K562 (cell line): ENCODE results near the gene ANO3. TPM values are rescaled to one million over a fixed set of nuclear protein-coding genes. Genes with fewer than 3 reads are reported as not detected.

ENCODE experiments used
- ATAC-seq: fragments of 200-7000 bp; cut with Tn5 transposase; 3 replicates; pipeline ENCODE4 v1.9.1; 2020; ENCODE audit warnings: moderate library complexity
- BruUV-seq: library from RNA; stranded (reverse); fragments of 400-500 nt; replicated peaks from 2 replicates; lab custom pipeline; 2021; lab: Mats Ljungman, UMichigan
- CTCF ChIA-PET: fragments of 300-600 bp; formaldehyde crosslinking; extraction: SDS; loops from one replicate; lab custom pipeline; 2021; ENCODE audit warnings: low intra/inter-chr PET ratio; lab: Yijun Ruan, JAX
- POLR2A ChIA-PET: fragments of 300-600, 350-650 bp; sonication (Branson Sonifier 250); formaldehyde crosslinking; extraction: SDS; loops from one replicate; lab custom pipeline; 2021; ENCODE audit warnings: antibody characterized with exemption, inconsistent platforms; lab: Yijun Ruan, JAX
- DNase-seq, 4 experiments: peaks; one replicate each; pipeline versions ENCODE4 v3.0.0 to v3.0.0-alpha.2; 2011 to 2018; ENCODE audit warnings: low spot score in 3 of 4, mixed read lengths in 3 of 4; ENCODE audit errors: extremely low read depth in 1 of 4
- FAIRE-seq: peaks from 2 replicates; lab custom pipeline; 2011; peaks lifted over from hg19 to GRCh38; lab: Jason Lieb, UNC
- H2AFZ ChIP-seq: 2 replicates; pipeline ENCODE4 v1.6.0; 2011; ENCODE audit warnings: low read depth, low read length, control low read depth, inconsistent platforms
- H3K27ac ChIP-seq: fragments of 200-600 bp; 3 replicates; pipeline ENCODE4 v1.8.0; 2011; ENCODE audit warnings: low read depth, mild to moderate bottlenecking, control low read depth, inconsistent platforms, low read length, moderate library complexity, mixed read lengths; ENCODE audit errors: extremely low read depth
- H3K27me3 ChIP-seq, 2 experiments: fragments of 300-600 bp in 1 of 2; 2 replicates in 1 of 2; 3 replicates in 1 of 2; pipeline versions ENCODE4 v1.6.0 to v1.8.0; 2011; ENCODE audit warnings: inconsistent platforms in 2 of 2, low read length in 2 of 2, mild to moderate bottlenecking in 1 of 2, mixed read lengths in 1 of 2, moderate library complexity in 1 of 2; ENCODE audit not compliant: control insufficient read depth in 2 of 2, insufficient read depth in 2 of 2
- H3K36me3 ChIP-seq: fragments of 300-600 bp; 3 replicates; pipeline ENCODE4 v1.8.0; 2011; ENCODE audit warnings: mild to moderate bottlenecking, low read length, inconsistent platforms; ENCODE audit not compliant: control insufficient read depth, insufficient read depth
- H3K4me1 ChIP-seq, 2 experiments: fragments of 200-600 bp in 1 of 2; replicated peaks in 1 of 2; 2 replicates in 1 of 2; 3 replicates in 1 of 2; pipeline versions ENCODE4 v1.5.1 to v1.8.0; 2011; ENCODE audit warnings: inconsistent platforms in 2 of 2, low read length in 2 of 2, mild to moderate bottlenecking in 1 of 2, mixed read lengths in 1 of 2, moderate library complexity in 1 of 2; ENCODE audit not compliant: control insufficient read depth in 2 of 2, insufficient read depth in 2 of 2
- H3K4me2 ChIP-seq: 2 replicates; pipeline ENCODE4 v1.6.1; 2011; ENCODE audit warnings: low read length, control low read depth, inconsistent platforms, mixed read lengths; ENCODE audit not compliant: insufficient read depth
- H3K4me3 ChIP-seq: fragments of 200-600 bp; sonication (generic), shearing (Covaris generic); 2 replicates; pipeline ENCODE4 v1.5.1; 2016; ENCODE audit warnings: control low read depth, inconsistent platforms
- H3K79me2 ChIP-seq: fragments of 200-600 bp; 3 replicates; pipeline ENCODE4 v1.8.0; 2011; ENCODE audit warnings: low read length, inconsistent platforms; ENCODE audit not compliant: control insufficient read depth, insufficient read depth
- H3K9ac ChIP-seq, 2 experiments: 2 replicates each; pipeline versions ENCODE4 v1.6.0 to v1.6.1; 2011; ENCODE audit warnings: low read depth in 2 of 2, low read length in 2 of 2, control low read depth in 1 of 2, inconsistent platforms in 1 of 2, mild to moderate bottlenecking in 1 of 2, mixed read lengths in 1 of 2; ENCODE audit not compliant: insufficient read depth in 1 of 2
- H3K9me1 ChIP-seq: one replicate; pipeline ENCODE4 v1.6.0; 2011; ENCODE audit warnings: inconsistent platforms, mild to moderate bottlenecking, low read length, moderate library complexity; ENCODE audit not compliant: control insufficient read depth, insufficient read depth
- H3K9me3 ChIP-seq: replicated peaks from 2 replicates; pipeline ENCODE4 v1.5.1; 2011; ENCODE audit warnings: low read depth, low read length, inconsistent platforms; ENCODE audit not compliant: control insufficient read depth, insufficient read depth
- H4K20me1 ChIP-seq: replicated peaks from 2 replicates; pipeline ENCODE4 v1.6.1; 2011; ENCODE audit warnings: low read length, inconsistent platforms, mixed read lengths; ENCODE audit not compliant: control insufficient read depth, insufficient read depth
- KAT8 ChIP-seq: fragments of 450-650 bp; IDR thresholded peaks from 2 replicates; pipeline ENCODE4 v1.6.1; 2016; ENCODE audit warnings: low read depth, mild to moderate bottlenecking
- WGBS: fragments of 100-300 bp; shearing (Covaris generic); methylation state at CpG from one replicate; pipeline ENCODE4 v1.1.6; 2016; ENCODE audit warnings: low coverage, mixed read lengths; ENCODE audit not compliant: insufficient coverage; ENCODE audit errors: missing lambda C conversion rate; 5-methylcytosine and 5-hydroxymethylcytosine counted together
- in situ Hi-C: fragments of 300-500 bp; cut with MboI; formaldehyde crosslinking; loops from 4 replicates; pipeline ENCODE4 v1.15.0; 2018; ENCODE audit warnings: inconsistent platforms, mixed read lengths
- intact Hi-C: fragments of 100-400 bp; cut with micrococcal nuclease; formaldehyde crosslinking; loops from 2 replicates; pipeline ENCODE4 v1.14.2; 2022
- polyA plus RNA-seq, 8 experiments: library from polyadenylated mRNA; depleted of rRNA in 4 of 8; stranded (reverse) in 5 of 8; unstranded in 3 of 8; fragments of >200 nt; fragmentation: Nextera tagmentation in 2 of 8; fragmentation: Illumina TruSeq in 1 of 8; extraction: Ambion mirVana in 2 of 8; extraction: Trizol in 1 of 8; gene quantifications; 2 replicates each; pipeline versions ENCODE4 v1.2.1 to v1.2.3, GENCODE V29; 2011 to 2014; ENCODE audit warnings: inconsistent platforms in 1 of 8, missing spikeins in 1 of 8
- total RNA-seq, 7 experiments: library from RNA; depleted of rRNA in 6 of 7; stranded (reverse); fragments of >200 nt in 6 of 7; fragmentation: Illumina TruSeq in 2 of 7; extraction: Trizol in 2 of 7; gene quantifications; 2 replicates each; pipeline versions ENCODE4 v1.2.1 to v1.2.3, GENCODE V29; 2011 to 2021; ENCODE audit warnings: low replicate concordance in 1 of 7
- TF ChIP-seq, protein P1 (sequence below), 2 experiments: fragments of 450-650 bp; IDR thresholded peaks; 2 replicates each; pipeline ENCODE4 v1.6.1; 2018; ENCODE audit warnings: mild to moderate bottlenecking in 2 of 2, low read depth in 1 of 2; ENCODE audit not compliant: partially characterized antibody in 2 of 2

ANO3 gene
- total and polyA plus RNA-seq, 9 of the 15 experiments (the other 6 are each of a cell fraction or from before 2014, with no cell fraction given), result 0.01 to 0.13 (median 0.04) TPM; not detected in 1

DNA sequence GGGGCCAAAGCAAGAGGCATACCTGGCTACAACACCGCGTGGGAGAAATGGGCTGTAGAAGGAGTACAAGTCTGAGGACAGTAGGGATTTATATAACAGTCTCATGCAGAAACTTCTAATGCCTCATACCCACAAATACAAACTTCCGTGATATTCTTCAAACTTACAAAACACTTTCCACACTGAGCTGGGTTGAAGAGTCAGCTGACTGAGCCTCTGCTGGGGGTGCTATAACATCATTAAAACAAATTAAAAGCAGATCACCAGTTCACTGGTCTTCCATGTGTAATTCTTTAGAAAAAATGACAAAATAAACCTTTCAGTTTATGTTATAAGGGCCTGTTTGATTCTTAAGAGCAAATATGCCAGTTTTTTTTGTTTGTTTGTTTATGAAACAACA is 148.1 kb downstream of the ANO3 start:
- Histone ChIP-seq H3K79me2 (no peaks in the 10 kb centered on the region), H3K36me3 (no peaks in the 10 kb centered on the region), H3K9me1 (no peaks in the 10 kb centered on the region), H3K27me3 (no peaks in the 10 kb centered on the region), H3K9ac (no peak overlapping the region), H3K4me1 (no peaks in the 10 kb centered on the region), H3K4me2 (no peak overlapping the region), H4K20me1 (no peaks in the 10 kb centered on the region), H2AFZ (no peak overlapping the region), H3K27ac (no peak overlapping the region), H3K9me3 (0 out of 2 replicates have a peak, but pooled peaks cover 1% of the 10 kb centered on the region), H3K4me3 (no peak overlapping the region)
- WGBS, result 5% methylated on average over 3 of the region's 3 CpGs
- DNase-seq (no peak), ATAC-seq (no peak), FAIRE-seq (no peak)
- intact Hi-C loops (no loop called here), in situ Hi-C loops (no loop called here)
- ChIA-PET CTCF (no interaction called here), POLR2A (no interaction called here)
- BruUV-seq, result no TSS peak
- TF ChIP-seq KAT8, result no peak
- TF ChIP-seq, protein P1, sequence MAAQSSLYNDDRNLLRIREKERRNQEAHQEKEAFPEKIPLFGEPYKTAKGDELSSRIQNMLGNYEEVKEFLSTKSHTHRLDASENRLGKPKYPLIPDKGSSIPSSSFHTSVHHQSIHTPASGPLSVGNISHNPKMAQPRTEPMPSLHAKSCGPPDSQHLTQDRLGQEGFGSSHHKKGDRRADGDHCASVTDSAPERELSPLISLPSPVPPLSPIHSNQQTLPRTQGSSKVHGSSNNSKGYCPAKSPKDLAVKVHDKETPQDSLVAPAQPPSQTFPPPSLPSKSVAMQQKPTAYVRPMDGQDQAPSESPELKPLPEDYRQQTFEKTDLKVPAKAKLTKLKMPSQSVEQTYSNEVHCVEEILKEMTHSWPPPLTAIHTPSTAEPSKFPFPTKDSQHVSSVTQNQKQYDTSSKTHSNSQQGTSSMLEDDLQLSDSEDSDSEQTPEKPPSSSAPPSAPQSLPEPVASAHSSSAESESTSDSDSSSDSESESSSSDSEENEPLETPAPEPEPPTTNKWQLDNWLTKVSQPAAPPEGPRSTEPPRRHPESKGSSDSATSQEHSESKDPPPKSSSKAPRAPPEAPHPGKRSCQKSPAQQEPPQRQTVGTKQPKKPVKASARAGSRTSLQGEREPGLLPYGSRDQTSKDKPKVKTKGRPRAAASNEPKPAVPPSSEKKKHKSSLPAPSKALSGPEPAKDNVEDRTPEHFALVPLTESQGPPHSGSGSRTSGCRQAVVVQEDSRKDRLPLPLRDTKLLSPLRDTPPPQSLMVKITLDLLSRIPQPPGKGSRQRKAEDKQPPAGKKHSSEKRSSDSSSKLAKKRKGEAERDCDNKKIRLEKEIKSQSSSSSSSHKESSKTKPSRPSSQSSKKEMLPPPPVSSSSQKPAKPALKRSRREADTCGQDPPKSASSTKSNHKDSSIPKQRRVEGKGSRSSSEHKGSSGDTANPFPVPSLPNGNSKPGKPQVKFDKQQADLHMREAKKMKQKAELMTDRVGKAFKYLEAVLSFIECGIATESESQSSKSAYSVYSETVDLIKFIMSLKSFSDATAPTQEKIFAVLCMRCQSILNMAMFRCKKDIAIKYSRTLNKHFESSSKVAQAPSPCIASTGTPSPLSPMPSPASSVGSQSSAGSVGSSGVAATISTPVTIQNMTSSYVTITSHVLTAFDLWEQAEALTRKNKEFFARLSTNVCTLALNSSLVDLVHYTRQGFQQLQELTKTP (IDR thresholded peaks at IDR 0.05; ENCODE audit: low read depth in 1 of 2, partially characterized antibody in 2 of 2), result no peak
